SH-SY5Y (cell line): ENCODE results near the gene PATZ1.

ENCODE experiments used
- GATA2 ChIP-seq: IDR thresholded peaks from 2 replicates; pipeline ENCODE4 v1.6.1; 2011; ENCODE audit warnings: mild to moderate bottlenecking, low read depth, low read length
- GATA3 ChIP-seq: IDR thresholded peaks from 2 replicates; pipeline ENCODE4 v1.6.1; 2011; ENCODE audit warnings: low read depth, mild to moderate bottlenecking, low read length, moderate library complexity

PATZ1 gene

GRCh38 chr22:31345331-31346254 lies 553 bp downstream of the PATZ1 start:
- TF ChIP-seq GATA3 (no peak), GATA2 (no peak)

GRCh38 chr22:31344578-31345330 lies 1.4 kb downstream of the PATZ1 start:
- TF ChIP-seq GATA2 = no peak
- no peak for TF ChIP-seq GATA3

DNA sequence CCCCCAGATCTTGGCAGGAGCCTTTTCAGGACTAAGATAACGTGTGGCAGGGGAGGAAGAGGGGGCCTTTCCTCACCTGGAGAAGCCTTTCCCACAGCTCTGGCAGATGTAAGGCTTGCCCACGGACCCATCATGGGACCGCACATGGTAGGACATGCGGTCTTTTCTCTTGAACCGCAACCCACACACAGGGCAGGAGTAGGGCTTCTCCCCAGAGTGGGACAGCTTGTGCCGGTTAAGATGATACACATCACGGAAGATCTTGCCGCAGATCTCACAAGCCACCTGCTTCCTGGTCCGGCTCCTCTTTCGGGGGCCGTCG lies 1.9 kb downstream of the PATZ1 start:
- TF ChIP-seq GATA3 = no peak
- no peak for TF ChIP-seq GATA2

DNA sequence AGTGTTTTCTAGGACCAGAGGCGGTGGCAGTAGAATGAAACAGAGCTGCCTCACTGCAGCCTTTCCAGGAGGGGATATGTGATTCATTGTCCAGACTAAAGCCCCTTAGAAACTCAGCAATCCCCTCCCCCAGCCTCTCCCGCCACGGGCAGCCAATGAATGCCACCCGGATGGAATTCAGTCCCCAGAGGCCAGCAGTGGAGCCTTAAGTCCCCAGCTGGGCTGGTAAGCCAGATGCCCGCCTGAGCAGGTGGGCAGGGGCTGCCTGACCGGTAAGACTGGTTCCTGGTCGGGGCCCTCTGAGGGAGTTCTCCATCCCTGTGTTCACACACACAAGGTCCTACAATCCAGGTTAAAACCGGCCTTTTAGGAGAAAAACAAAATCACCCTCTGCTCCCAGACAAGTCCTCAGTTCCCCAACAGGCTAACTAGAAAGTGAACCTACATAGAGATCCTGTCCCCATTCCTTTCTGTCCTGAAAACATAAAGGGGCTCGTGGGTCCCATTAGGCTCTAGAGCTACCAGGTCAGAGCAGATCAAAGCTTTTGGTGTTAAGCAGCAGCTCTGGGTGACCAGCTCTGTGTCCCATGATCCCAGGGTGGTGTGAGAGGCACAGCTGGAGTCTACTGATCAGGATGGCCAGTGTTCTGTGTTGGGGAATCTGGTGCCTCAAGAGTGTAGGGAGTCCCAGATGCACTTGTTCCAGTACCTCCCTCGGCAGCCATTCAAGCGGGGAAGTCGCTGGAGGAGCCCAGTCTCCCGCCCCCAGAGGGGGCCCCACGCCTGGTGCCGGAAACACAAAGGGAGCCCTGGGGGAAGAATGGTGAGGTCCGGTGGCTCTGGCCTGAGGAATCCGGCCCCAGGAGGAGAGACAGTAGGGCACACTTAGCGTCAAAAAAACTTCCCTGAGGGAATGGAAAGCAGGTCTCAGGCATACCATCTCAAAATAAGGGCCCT lies 2.6 kb downstream of the PATZ1 start:
- TF ChIP-seq GATA2 = no peak
- no peak for TF ChIP-seq GATA3

GRCh38 chr22:31342389-31343140 lies 3.6 kb downstream of the PATZ1 start:
- TF ChIP-seq GATA3 = no peak
- TF ChIP-seq GATA2 = no peak

DNA sequence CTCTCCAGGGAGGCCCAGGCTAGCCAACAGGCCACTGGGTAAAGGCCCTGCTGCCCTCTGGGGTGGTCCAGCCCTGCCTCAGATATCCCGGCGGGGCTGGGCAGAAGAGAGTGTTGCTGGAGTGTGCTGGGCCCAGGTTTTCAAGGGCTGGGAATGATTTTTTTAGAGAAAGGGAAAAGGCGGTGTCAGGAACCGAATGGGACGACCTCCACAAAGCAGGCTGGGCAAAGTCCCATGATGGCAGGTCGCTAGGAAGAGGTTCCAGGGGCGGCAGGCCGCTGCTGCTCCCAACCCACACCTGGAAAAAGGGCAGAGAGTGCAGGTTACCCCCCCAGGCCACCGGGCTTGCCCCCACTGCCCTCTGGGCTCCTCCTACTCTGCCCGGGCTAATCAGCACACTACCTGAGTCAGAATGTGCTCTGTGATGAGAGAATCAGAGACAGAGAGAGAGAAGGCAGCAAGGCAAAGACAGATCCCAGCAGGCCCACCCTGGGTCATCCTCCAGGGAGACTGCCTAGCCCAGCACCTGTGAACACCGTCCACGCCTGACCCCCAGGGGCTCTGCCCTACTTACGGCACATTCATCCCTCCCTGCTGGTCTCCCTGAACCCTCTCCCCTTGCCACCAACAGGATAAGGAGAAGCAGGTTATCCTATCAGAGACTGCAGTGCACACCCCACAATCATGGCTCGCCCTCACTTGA lies 4.6 kb downstream of the PATZ1 start:
- TF ChIP-seq GATA2 (no peak), GATA3 (no peak)

GRCh38 chr22:31340765-31341247 lies 5.3 kb downstream of the PATZ1 start:
- no peak for TF ChIP-seq GATA2
- no peak for TF ChIP-seq GATA3

GRCh38 chr22:31340360-31340759 lies 5.8 kb downstream of the PATZ1 start:
- TF ChIP-seq GATA3 (no peak), GATA2 (no peak)

GRCh38 chr22:31339148-31339832 lies 6.9 kb downstream of the PATZ1 start:
- no peak for TF ChIP-seq GATA3
- TF ChIP-seq GATA2 = no peak

DNA sequence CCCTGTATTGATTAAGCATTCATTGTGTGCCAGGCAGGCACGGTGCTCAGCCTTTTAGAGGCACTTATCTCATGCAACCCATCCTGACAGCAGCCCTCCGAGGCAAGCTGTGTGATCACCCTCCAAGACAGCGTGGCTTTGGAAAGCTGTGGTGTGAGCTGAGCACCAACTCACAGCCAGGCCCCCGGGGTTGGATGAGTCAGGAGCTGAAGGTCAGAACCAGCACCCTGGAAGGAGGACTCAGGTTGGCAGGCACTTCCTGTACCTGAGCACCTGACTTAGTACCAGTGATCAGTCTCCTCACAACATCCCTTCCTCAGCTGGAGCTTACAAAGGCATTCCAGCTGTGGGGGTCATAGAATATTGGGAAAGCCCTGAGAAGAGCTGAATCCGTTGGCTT lies 9.0 kb downstream of the PATZ1 start:
- no peak for TF ChIP-seq GATA2
- TF ChIP-seq GATA3 = no peak

GRCh38 chr22:31334329-31334728 lies 11.8 kb downstream of the PATZ1 start:
- no peak for TF ChIP-seq GATA3
- no peak for TF ChIP-seq GATA2

GRCh38 chr22:31333641-31334040 lies 12.5 kb downstream of the PATZ1 start:
- TF ChIP-seq GATA3 (no peak), GATA2 (no peak)
